Prostate gland (tissue), 2 donors: Measurements from ENCODE around the gene APCDD1L.

Experiments used
- POLR2A ChIP-seq: fragments of 450-650 bp; IDR thresholded peaks from one replicate; pipeline ENCODE4 v1.6.1; 2016; ENCODE audit warnings: antibody characterized with exemption, mild to moderate bottlenecking
- POLR2AphosphoS5 ChIP-seq: sonication (generic); formaldehyde crosslinking; IDR thresholded peaks from one replicate; pipeline ENCODE4 v1.6.1; 2017; ENCODE audit warnings: antibody characterized with exemption
- TF ChIP-seq, protein P1 (sequence below), 4 experiments: fragments of 200-600 bp in 2 of 4; fragments of 450-650 bp in 2 of 4; sonication (generic) in 2 of 4; IDR thresholded peaks; 1 replicate in 3 of 4; 2 replicates in 1 of 4; pipeline ENCODE4 v1.5.1; 2016 to 2019; ENCODE audit warnings: antibody characterized with exemption in 4 of 4, mild to moderate bottlenecking in 2 of 4, moderate library complexity in 2 of 4

DNA sequence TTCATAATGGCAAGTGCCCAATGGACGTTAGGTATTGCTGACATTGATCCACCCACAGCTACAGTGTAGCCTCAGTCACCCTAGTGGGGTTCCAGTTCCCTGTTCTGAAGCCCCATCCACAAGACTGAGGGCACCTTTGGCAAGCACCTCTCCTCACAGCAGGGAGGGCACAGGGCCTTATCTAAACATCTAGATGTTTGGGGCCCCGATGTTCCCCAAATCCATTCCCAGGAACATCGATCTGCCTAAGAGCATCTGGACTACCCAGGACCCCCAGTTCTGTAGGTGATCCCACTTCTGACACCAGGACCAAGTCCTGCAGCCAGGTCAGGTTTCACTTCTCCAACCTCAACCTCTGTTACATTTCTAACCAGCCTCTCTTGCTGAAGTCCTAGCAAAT, 10.6 kb downstream of the APCDD1L start:
- TF ChIP-seq, protein P1, sequence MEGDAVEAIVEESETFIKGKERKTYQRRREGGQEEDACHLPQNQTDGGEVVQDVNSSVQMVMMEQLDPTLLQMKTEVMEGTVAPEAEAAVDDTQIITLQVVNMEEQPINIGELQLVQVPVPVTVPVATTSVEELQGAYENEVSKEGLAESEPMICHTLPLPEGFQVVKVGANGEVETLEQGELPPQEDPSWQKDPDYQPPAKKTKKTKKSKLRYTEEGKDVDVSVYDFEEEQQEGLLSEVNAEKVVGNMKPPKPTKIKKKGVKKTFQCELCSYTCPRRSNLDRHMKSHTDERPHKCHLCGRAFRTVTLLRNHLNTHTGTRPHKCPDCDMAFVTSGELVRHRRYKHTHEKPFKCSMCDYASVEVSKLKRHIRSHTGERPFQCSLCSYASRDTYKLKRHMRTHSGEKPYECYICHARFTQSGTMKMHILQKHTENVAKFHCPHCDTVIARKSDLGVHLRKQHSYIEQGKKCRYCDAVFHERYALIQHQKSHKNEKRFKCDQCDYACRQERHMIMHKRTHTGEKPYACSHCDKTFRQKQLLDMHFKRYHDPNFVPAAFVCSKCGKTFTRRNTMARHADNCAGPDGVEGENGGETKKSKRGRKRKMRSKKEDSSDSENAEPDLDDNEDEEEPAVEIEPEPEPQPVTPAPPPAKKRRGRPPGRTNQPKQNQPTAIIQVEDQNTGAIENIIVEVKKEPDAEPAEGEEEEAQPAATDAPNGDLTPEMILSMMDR (IDR thresholded peaks at IDR 0.05): no peak
- TF ChIP-seq POLR2A (no peak), POLR2AphosphoS5 (no peak)
